GM23248 (cell line): ENCODE data around the gene HNF4A.

ENCODE experiments used
- EZH2 ChIP-seq: fragments of 200-600 bp; sonication (generic); IDR thresholded peaks from 2 replicates; pipeline ENCODE4 v1.6.1; 2018; ENCODE audit warnings: antibody characterized with exemption, mild to moderate bottlenecking; ENCODE audit not compliant: insufficient read depth, poor library complexity, severe bottlenecking
- EZH2phosphoT487 ChIP-seq: fragments of 200-600 bp; sonication (generic); IDR thresholded peaks from 2 replicates; pipeline ENCODE4 v1.6.1; 2018; ENCODE audit warnings: antibody characterized with exemption, moderate library complexity, mild to moderate bottlenecking, low read depth; ENCODE audit not compliant: insufficient read depth

DNA sequence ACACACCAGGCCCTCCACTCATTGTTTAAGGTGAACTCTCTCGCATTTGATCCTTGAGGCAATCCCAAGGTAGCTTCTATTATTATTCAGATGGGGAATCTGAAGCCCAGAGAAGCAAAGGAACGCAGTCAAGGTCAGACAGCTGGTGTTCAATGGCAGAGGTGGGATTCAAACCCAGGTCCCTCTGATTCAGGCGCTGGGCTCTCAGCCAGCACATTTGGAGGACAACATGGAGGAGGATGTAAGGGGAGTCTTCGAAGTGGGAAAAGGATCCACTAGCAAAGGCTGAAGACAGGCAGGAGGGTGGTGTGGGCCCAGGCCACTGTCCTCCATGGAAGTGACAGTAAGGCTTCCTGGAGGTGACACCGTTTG, 106.3 kb downstream of the HNF4A start:
- TF ChIP-seq EZH2 = no peak
- no peak for TF ChIP-seq EZH2phosphoT487
